GM12864 (cell line): ENCODE data around the gene DDIT3.

Source experiments
- DNase-seq: peaks from one replicate; pipeline ENCODE4 v3.0.0-alpha.2; 2011; ENCODE audit warnings: low read depth
- H3K4me3 ChIP-seq: 2 replicates; pipeline ENCODE4 v1.5.1; 2011; ENCODE audit warnings: mild to moderate bottlenecking, low read depth, low read length, control low read depth
- CTCF ChIP-seq: IDR thresholded peaks from 2 replicates; pipeline ENCODE4 v1.5.1; 2011; ENCODE audit warnings: low read depth, mild to moderate bottlenecking, moderate library complexity, low read length, control low read depth, inconsistent platforms; ENCODE audit errors: missing control alignments

Gene DDIT3

DNA sequence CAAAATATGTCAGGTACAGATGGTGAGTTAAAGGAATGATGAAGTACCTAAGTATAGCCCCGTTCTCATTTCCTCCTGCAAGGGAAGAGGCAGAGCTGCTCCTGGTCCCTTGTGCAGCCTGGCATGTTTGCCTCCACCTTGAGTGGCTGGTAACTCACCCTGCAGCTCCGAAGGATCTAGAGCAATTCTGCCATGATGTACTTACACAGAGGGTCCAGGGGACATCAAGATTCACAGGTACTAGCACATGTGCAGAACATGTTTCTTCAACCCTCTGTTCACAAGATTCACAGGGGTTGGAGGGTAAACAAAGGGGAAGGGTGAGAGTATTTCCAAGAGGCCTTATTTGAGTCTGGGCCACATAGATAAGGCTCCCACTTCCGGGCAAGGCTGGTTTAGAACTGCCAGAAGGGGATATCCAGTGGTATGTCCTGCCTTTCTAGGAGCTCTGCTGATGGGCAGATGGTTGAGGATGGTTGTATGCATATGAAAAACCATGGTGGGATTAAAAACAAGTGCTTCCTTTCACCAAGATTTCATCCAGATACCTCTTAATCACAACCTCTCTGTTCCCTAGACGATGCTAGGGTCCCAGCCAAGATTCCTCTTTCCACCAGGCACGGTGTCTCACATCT is 18.9 kb upstream of the DDIT3 start:
- no peak for DNase-seq
- no peak for TF ChIP-seq CTCF
- H3K4me3 ChIP-seq = no peak overlapping the region

- no peak for TF ChIP-seq CTCF
- no peak overlapping the region for H3K4me3 ChIP-seq
- DNase-seq = no peak
These were observed 16.3 kb upstream of the DDIT3 start for GRCh38 chr12:57536597-57536942.

- no peak overlapping the region for H3K4me3 ChIP-seq
- no peak for DNase-seq
- TF ChIP-seq CTCF = no peak
These were observed 15.7 kb upstream of the DDIT3 start for GRCh38 chr12:57535764-57536596.

DNA sequence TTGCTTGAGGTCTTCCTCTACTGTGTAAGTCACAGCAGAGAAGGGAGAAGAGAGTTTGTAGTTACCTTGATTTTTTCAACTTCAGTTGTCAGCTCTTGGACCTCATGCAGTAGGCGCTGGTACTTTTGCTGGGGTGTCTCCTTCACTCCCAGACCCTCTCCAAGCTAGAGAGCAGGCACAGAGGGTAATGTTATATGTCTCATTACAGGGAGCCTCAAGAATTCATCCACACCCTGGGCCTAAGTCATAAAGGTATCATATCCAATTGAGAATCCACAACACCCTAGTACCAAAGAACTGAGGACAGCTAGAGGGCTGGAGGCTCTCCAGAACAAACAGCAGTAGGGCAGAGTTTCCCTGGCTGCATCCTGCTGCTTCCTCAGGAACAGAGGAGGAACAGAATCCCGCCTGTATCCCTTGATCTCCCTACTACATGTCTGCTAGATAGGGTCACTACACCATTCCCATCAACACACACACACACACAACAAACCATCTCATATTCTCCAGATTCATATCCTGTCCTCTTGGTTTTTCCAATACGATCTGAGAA is 14.8 kb upstream of the DDIT3 start:
- TF ChIP-seq CTCF = no peak
- no peak for DNase-seq
- H3K4me3 ChIP-seq = no peak overlapping the region

DNA sequence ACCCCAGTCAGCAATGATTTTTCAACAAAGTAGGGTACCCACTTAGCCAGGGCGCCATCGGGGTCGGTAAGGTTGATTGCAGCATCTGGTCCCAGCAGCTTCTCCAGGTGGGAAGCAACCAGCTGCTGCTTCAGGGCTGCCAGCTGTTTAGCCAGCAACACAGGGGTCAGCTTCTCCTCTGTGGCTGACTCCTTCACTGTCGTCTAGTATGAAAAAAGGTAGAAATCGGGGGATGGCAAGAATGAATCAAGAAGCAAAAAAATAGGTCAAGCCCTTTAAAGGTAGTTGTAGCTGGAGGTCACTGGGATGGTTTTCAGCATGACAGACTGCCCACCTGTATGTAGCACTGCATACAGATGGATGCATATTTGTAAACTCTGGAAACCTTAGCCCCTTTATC is 13.9 kb upstream of the DDIT3 start:
- no peak overlapping the region for H3K4me3 ChIP-seq
- DNase-seq = no peak
- TF ChIP-seq CTCF = no peak

DNA sequence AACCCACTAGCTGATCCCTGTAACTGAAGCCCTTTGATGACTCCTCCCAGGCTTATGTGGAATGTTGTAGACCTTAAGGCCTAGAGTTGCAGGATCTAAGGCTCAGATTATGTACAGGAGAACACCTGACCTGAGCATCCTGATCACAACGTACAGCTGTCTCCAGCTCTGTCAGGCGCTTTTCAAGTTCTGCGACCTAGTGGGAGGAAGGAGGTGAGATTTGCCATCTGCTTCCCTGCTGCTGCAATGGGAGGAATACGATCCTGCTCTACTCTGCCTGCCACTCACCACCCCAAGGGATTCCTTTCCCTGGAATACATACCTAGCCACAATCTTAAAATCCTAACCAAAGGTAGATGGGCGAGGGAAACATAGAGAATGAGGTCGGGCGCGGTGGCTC is 12.8 kb upstream of the DDIT3 start:
- DNase-seq = no peak
- no peak for TF ChIP-seq CTCF
- H3K4me3 ChIP-seq = no peak overlapping the region
